ENCODE measurements around the gene PCSK2. TPM values are rescaled to one million over a fixed set of nuclear protein-coding genes. Genes with fewer than 3 reads are reported as not detected.

Gene PCSK2
- total and polyA plus RNA-seq, 2 of the 8 experiments (the other 6 are each of a cell fraction or from before 2014, with no cell fraction given): 1.9 to 4.2 TPM

DNA sequence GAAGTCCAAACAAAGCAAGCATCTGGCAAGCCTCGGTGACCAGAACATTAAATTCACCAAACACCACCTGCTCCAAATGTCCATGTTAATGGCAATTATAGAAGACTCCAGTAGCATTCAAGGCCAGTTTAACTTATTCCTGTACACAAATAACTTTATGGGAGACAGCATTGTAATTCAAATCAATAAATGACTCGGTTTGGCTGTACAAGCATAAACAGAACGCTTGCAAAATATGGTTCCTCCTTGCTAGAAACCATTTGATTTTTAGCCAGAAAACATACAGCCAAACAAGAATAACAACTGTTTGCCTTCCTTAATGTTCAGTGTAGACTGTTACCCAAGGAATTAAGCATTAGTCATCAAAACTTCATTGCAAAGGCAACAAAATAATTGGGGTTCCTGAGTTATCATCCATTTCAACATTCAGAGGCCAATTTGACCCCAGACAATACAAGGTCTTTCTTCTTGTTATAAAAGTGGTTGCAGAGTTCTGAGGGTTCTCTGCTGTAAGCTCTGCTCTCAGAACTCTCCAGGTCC is 179.3 kb downstream of the PCSK2 start:
- Histone ChIP-seq H3K9me3 (ENCODE audit: insufficient read depth in 2 of 2, low read depth in 1 of 2, low read length in 1 of 2) (no peaks in the 10 kb centered on the region), H3K79me1 (ENCODE audit: low read depth, low read length) (no peaks in the 10 kb centered on the region), H3K14ac (ENCODE audit: insufficient read length) (no peak overlapping the region), H4K20me1 (replicated peaks in 1 of 2; ENCODE audit: control insufficient read depth in 1 of 2, insufficient read depth in 2 of 2, low read length in 2 of 2) (no peaks in the 10 kb centered on the region), H4K8ac (ENCODE audit: extremely low read depth, insufficient read depth, low read length) (no peak overlapping the region), H2BK12ac (ENCODE audit: low read depth, low read length) (no peak overlapping the region), H3K4me1 (replicated peaks in 1 of 4; ENCODE audit: control insufficient read depth in 3 of 4, insufficient read depth in 4 of 4, low read length in 3 of 4) (no peaks in the 10 kb centered on the region), H3K79me2 (ENCODE audit: control insufficient read depth in 1 of 2, insufficient read depth in 2 of 2, low read length in 2 of 2) (no peaks in the 10 kb centered on the region), H3K4me3 (ENCODE audit: extremely low read depth in 1 of 4, insufficient read depth in 2 of 4, low read depth in 3 of 4, low read length in 4 of 4) (no peak overlapping the region), H3K36me3 (ENCODE audit: control insufficient read depth in 2 of 4, insufficient read depth in 4 of 4, low read length in 3 of 4) (no peaks in the 10 kb centered on the region), H3K27me3 (replicated peaks in 1 of 4; ENCODE audit: control insufficient read depth in 3 of 4, extremely low read depth in 1 of 4, insufficient read depth in 3 of 4, low read length in 3 of 4) (peaks cover 0 to 1% (median 0%) of the 10 kb centered on the region in 4 experiments; a peak in 1 of 7 replicates), H3K23me2 (ENCODE audit: low read depth, low read length) (no peaks in the 10 kb centered on the region), H2BK120ac (replicated peaks; ENCODE audit: low read depth, low read length) (no peak overlapping the region), H3K18ac (ENCODE audit: extremely low read depth, low read length) (no peak overlapping the region), H2BK15ac (ENCODE audit: low read length) (no peak overlapping the region), H3K4me2 (ENCODE audit: insufficient read depth in 1 of 2, low read depth in 2 of 2, low read length in 2 of 2) (no peak overlapping the region), H2AFZ (ENCODE audit: low read length) (no peak overlapping the region), H3K27ac (ENCODE audit: low read depth, low read length) (no peak overlapping the region), H3K23ac (ENCODE audit: insufficient read length) (no peak overlapping the region), H4K91ac (replicated peaks; ENCODE audit: insufficient read length, low read length) (no peak overlapping the region), H2BK5ac (ENCODE audit: low read depth, low read length) (no peak overlapping the region), H2AK5ac (ENCODE audit: low read depth, low read length) (no peak overlapping the region), H3K4ac (replicated peaks; ENCODE audit: insufficient read length, low read depth, low read length) (no peak overlapping the region), H2BK20ac (ENCODE audit: low read length) (no peak overlapping the region), H3K9ac (replicated peaks in 1 of 4; ENCODE audit: extremely low read depth in 1 of 4, low read depth in 3 of 4, low read length in 3 of 4) (no peak overlapping the region), H4K5ac (ENCODE audit: insufficient read length, low read depth, low read length) (no peak overlapping the region), H3K56ac (replicated peaks; ENCODE audit: insufficient read length, low read depth, low read length) (no peak overlapping the region)
- FAIRE-seq: no peak
- WGBS, 2 experiments (ENCODE audit: extremely low coverage in 1 of 2, insufficient coverage in 1 of 2, insufficient read length in 1 of 2, insufficient replicate concordance in 2 of 2, low coverage in 1 of 2, low lambda C conversion rate in 2 of 2, missing lambda C conversion rate in 1 of 2): 93% methylated on average over 3 of the region's 3 CpGs; no CpG with 5 or more reads in 1 of the 2 experiments
- ChIA-PET CTCF (ENCODE audit: partially characterized antibody) (interaction anchor here (1.2 to 1.5 kb wide), 2 partner anchors 25 to 36 kb away, joined by 3 to 4 read pairs; no protein-coding TSS in a partner anchor), POLR2A (ENCODE audit: partially characterized antibody) (no interaction called here)
- DNase-seq (ENCODE audit: low read depth in 1 of 2, low spot score in 2 of 2): no peak
- TF ChIP-seq RXRA (IDR thresholded peaks at IDR 0.05; ENCODE audit: insufficient read depth, low read depth, low read length): no peak
- TF ChIP-seq POLR2AphosphoS5 (IDR thresholded peaks at IDR 0.05; ENCODE audit: low read depth, low read length): no peak
- no peak for TF ChIP-seq NANOG (IDR thresholded peaks at IDR 0.05; ENCODE audit: insufficient read depth, low read depth, low read length, poor library complexity, severe bottlenecking)
- no peak for TF ChIP-seq MAFK (IDR thresholded peaks at IDR 0.05; ENCODE audit: low read depth, low read length)
- TF ChIP-seq ZNF274 (IDR thresholded peaks at IDR 0.05; ENCODE audit: borderline replicate concordance, extremely low read depth, low read length): no peak
- no peak for TF ChIP-seq HDAC6 (IDR thresholded peaks at IDR 0.05; ENCODE audit: low read depth, low read length)

Measured in H1 (cell line).